Upper lobe of left lung (tissue), 6 donors: Measurements from ENCODE around the gene GALNT16. TPM values are rescaled to one million over a fixed set of nuclear protein-coding genes. Genes with fewer than 3 reads are reported as not detected.

Experiments used
- ATAC-seq, 2 donors: fragments of 200-7000 bp; cut with Tn5 transposase; one replicate each; pipeline ENCODE4 v1.9.1; 2022; ENCODE audit warnings: mild to moderate bottlenecking in 2 of 2, moderate library complexity in 2 of 2; ENCODE audit not compliant: low FRiP score in 2 of 2
- DNase-seq, 2 donors: peaks; one replicate each; pipeline ENCODE4 v3.0.0-alpha.2; 2019 to 2020
- H3K27ac ChIP-seq, 4 donors: fragments of 200-600 bp; sonication (generic); one replicate each; pipeline ENCODE4 v1.5.1; 2016 to 2019
- H3K27me3 ChIP-seq, 4 donors: fragments of 200-600 bp; sonication (generic); one replicate each; pipeline ENCODE4 v1.5.1; 2017 to 2019
- H3K36me3 ChIP-seq, 4 donors: fragments of 200-600 bp; sonication (generic); one replicate each; pipeline ENCODE4 v1.5.1; 2016 to 2019
- H3K4me1 ChIP-seq, 4 donors: fragments of 200-600 bp; sonication (generic); one replicate each; pipeline ENCODE4 v1.5.1; 2018 to 2019
- H3K4me3 ChIP-seq, 4 donors: fragments of 200-600 bp; sonication (generic); one replicate each; pipeline ENCODE4 v1.5.1; 2017 to 2019; ENCODE audit warnings: mild to moderate bottlenecking in 2 of 4, moderate library complexity in 1 of 4
- H3K9me3 ChIP-seq, 4 donors: fragments of 200-600 bp; sonication (generic); one replicate each; pipeline ENCODE4 v1.5.1; 2018 to 2019
- CTCF ChIP-seq, 6 experiments: fragments of 450-650 bp in 4 of 6; fragments of 200-600 bp in 2 of 6; sonication (generic) in 2 of 6; IDR thresholded peaks; one replicate each; pipeline ENCODE4 v1.5.1; 2016 to 2019; ENCODE audit warnings: antibody characterized with exemption in 6 of 6
- EP300 ChIP-seq, 4 donors: sonication (generic); formaldehyde crosslinking; IDR thresholded peaks; one replicate each; pipeline ENCODE4 v1.5.1; 2017; ENCODE audit warnings: antibody characterized with exemption in 4 of 4, control low read depth in 2 of 4
- POLR2A ChIP-seq, 4 donors: fragments of 450-650 bp; IDR thresholded peaks; one replicate each; pipeline ENCODE4 v1.5.1; 2016 to 2017; ENCODE audit warnings: antibody characterized with exemption in 4 of 4, mild to moderate bottlenecking in 2 of 4
- POLR2AphosphoS5 ChIP-seq, 2 donors: sonication (generic); formaldehyde crosslinking; IDR thresholded peaks; one replicate each; pipeline ENCODE4 v1.5.1; 2017; ENCODE audit warnings: antibody characterized with exemption in 2 of 2
- WGBS, 2 donors: methylation state at CpG; one replicate each; pipeline ENCODE4 v1.1.5; 2017 to 2018; 5-methylcytosine and 5-hydroxymethylcytosine counted together
- total RNA-seq, 6 donors: library from RNA; depleted of rRNA in 4 of 6; stranded (reverse); fragments of >200 nt in 4 of 6; gene quantifications; one replicate each; pipeline versions ENCODE4 v1.1.0 to v1.2.1, GENCODE V29; 2016 to 2021
- donor health status: DM: no; HTN: no; CAD: no; lungs with moderate emphysema.
- donor health status: DM: no; HTN: yes; CAD: no; lungs with severe emphysema.

GALNT16 gene
- total RNA-seq, 6 donors from 2014 or later = under 0.01 to 8.4 (median 1.3) TPM

GRCh38 chr14:69285661-69286255, 25.8 kb downstream of the GALNT16 start:
- Histone ChIP-seq H3K4me3 (no peak overlapping the region), H3K9me3 (no peaks in the 10 kb centered on the region), H3K4me1 (no peaks in the 10 kb centered on the region), H3K27me3 (no peaks in the 10 kb centered on the region), H3K27ac (no peak overlapping the region), H3K36me3 (no peaks in the 10 kb centered on the region)
- ATAC-seq (no peak), DNase-seq (no peak)
- TF ChIP-seq CTCF (IDR thresholded peaks at IDR 0.05) (no peak), POLR2AphosphoS5 (IDR thresholded peaks at IDR 0.05) (no peak), POLR2A (IDR thresholded peaks at IDR 0.05) (no peak), EP300 (IDR thresholded peaks at IDR 0.05) (no peak)
- 74 to 80% methylated on average over 7 of the region's 7 CpGs for WGBS, 2 donors

GRCh38 chr14:69287098-69288010, 27.4 kb downstream of the GALNT16 start:
- DNase-seq (no peak), ATAC-seq (peak in 1 of 2 donors; percentile 43)
- Histone ChIP-seq H3K4me3 (no peak overlapping the region), H3K27me3 (no peaks in the 10 kb centered on the region), H3K36me3 (no peaks in the 10 kb centered on the region), H3K4me1 (no peaks in the 10 kb centered on the region), H3K9me3 (no peaks in the 10 kb centered on the region), H3K27ac (no peak overlapping the region)
- WGBS, 2 donors = 86% methylated on average over 9 of the region's 9 CpGs
- TF ChIP-seq CTCF (IDR thresholded peaks at IDR 0.05) (no peak), POLR2A (IDR thresholded peaks at IDR 0.05) (no peak), EP300 (IDR thresholded peaks at IDR 0.05) (no peak), POLR2AphosphoS5 (IDR thresholded peaks at IDR 0.05) (no peak)

- Histone ChIP-seq H3K36me3 (no peaks in the 10 kb centered on the region), H3K4me1 (no peaks in the 10 kb centered on the region), H3K27me3 (no peaks in the 10 kb centered on the region), H3K27ac (no peak overlapping the region), H3K4me3 (no peak overlapping the region), H3K9me3 (no peaks in the 10 kb centered on the region)
- TF ChIP-seq CTCF (IDR thresholded peaks at IDR 0.05) (peak in 2 of 6 experiments; percentile 12 to 27), POLR2A (IDR thresholded peaks at IDR 0.05) (no peak)
- ATAC-seq (peak in 1 of 2 donors; percentile 53), DNase-seq (no peak)
- WGBS, 2 donors = 73 to 76% methylated on average over 8 of the region's 8 CpGs
Measured at GRCh38 chr14:69288011-69288771, 28.2 kb downstream of the GALNT16 start.

GRCh38 chr14:69288956-69289705, 29.2 kb downstream of the GALNT16 start:
- DNase-seq = no peak
- WGBS, 2 donors = 80 to 87% methylated on average over 6 to 9 of the region's 9 CpGs

More at GRCh38 chr14:69288956-69289705, 29.2 kb downstream of the GALNT16 start:
- TF ChIP-seq POLR2AphosphoS5 (IDR thresholded peaks at IDR 0.05) = no peak
- TF ChIP-seq CTCF (IDR thresholded peaks at IDR 0.05) = no peak
- no peak for TF ChIP-seq EP300 (IDR thresholded peaks at IDR 0.05)
- TF ChIP-seq POLR2A (IDR thresholded peaks at IDR 0.05) = no peak
- Histone ChIP-seq H3K27me3 (no peaks in the 10 kb centered on the region), H3K4me3 (no peak overlapping the region), H3K4me1 (no peaks in the 10 kb centered on the region), H3K36me3 (no peaks in the 10 kb centered on the region), H3K27ac (no peak overlapping the region), H3K9me3 (no peaks in the 10 kb centered on the region)
- no peak for ATAC-seq
